ENCODE results near the gene CEP85L. TPM values are rescaled to one million over a fixed set of nuclear protein-coding genes. Genes with fewer than 3 reads are reported as not detected.

The CEP85L gene
- total RNA-seq, 1 donor from 2014 or later = 51.5 TPM

DNA sequence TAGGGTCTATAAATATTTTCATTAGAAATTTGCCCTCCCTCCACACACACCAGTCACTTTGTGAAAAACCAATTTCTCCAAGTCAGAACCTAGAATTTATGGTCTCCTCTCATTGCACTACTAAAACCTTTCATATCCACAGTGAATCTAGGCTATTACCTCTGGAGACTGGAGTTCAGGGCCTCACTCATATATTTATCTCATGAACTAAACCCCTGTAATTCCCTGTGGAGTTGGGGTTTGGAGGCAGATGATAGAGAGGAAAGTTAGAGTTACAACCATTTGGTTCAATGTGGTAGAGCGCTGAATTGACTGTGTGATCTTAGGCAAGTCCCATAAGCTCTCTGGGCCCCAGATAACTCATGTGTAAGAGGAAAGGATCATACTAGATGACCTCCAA, 18.2 kb upstream of the CEP85L start:
- peak overlapping the region; percentile 52 for H3K27ac Mint-ChIP-seq (ENCODE audit: unreplicated experiment)
- H3K4me1 Mint-ChIP-seq (ENCODE audit: low read depth, unreplicated experiment) = peaks cover 12% of the 10 kb centered on the region
- H3K36me3 Mint-ChIP-seq (ENCODE audit: unreplicated experiment) = no peaks in the 10 kb centered on the region
- DNase-seq = no peak
- H3K27me3 Mint-ChIP-seq (ENCODE audit: unreplicated experiment) = no peaks in the 10 kb centered on the region
- H3K9me3 Mint-ChIP-seq (ENCODE audit: unreplicated experiment) = no peaks in the 10 kb centered on the region
- TF ChIP-seq CTCF (IDR thresholded peaks at IDR 0.05; ENCODE audit: partially characterized antibody, unreplicated experiment) = no peak
- peak overlapping the region; percentile 12 for H3K4me3 Mint-ChIP-seq (ENCODE audit: unreplicated experiment)

GRCh38 chr6:118668761-118669385, 17.5 kb upstream of the CEP85L start:
- TF ChIP-seq CTCF (IDR thresholded peaks at IDR 0.05; ENCODE audit: partially characterized antibody, unreplicated experiment) = no peak
- no peaks in the 10 kb centered on the region for H3K9me3 Mint-ChIP-seq (ENCODE audit: unreplicated experiment)
- no peaks in the 10 kb centered on the region for H3K27me3 Mint-ChIP-seq (ENCODE audit: unreplicated experiment)
- H3K36me3 Mint-ChIP-seq (ENCODE audit: unreplicated experiment) = no peaks in the 10 kb centered on the region
- H3K4me3 Mint-ChIP-seq (ENCODE audit: unreplicated experiment) = no peak overlapping the region
- H3K27ac Mint-ChIP-seq (ENCODE audit: unreplicated experiment) = peak overlapping the region; percentile 52
- DNase-seq = no peak
- peaks cover 12% of the 10 kb centered on the region for H3K4me1 Mint-ChIP-seq (ENCODE audit: low read depth, unreplicated experiment)

DNA sequence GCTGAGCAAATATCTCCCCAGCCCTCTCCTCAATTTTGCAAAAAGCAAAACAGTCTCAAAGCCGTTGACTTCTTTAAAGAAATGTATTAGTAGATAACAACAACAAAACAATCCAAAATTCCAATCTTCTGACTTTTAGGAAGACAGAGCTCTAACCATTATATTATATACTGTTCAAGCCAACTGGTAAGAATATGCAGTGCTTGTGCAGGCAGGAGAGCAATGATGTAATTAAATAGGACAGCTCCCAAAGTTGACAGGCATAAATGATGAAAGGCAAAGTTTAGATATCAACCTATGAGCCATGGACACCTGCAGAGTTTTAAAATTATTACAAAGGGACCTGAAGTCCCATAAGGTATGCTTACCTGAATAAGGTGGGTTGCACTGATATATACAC, 16.6 kb upstream of the CEP85L start:
- no peak overlapping the region for H3K4me3 Mint-ChIP-seq (ENCODE audit: unreplicated experiment)

GRCh38 chr6:118665011-118665410, 13.6 kb upstream of the CEP85L start:
- H3K36me3 Mint-ChIP-seq (ENCODE audit: unreplicated experiment) = no peaks in the 10 kb centered on the region
- H3K4me3 Mint-ChIP-seq (ENCODE audit: unreplicated experiment) = no peak overlapping the region
- H3K27ac Mint-ChIP-seq (ENCODE audit: unreplicated experiment) = no peak overlapping the region
- TF ChIP-seq CTCF (IDR thresholded peaks at IDR 0.05; ENCODE audit: partially characterized antibody, unreplicated experiment) = no peak
- DNase-seq = no peak
- H3K27me3 Mint-ChIP-seq (ENCODE audit: unreplicated experiment) = no peaks in the 10 kb centered on the region
- H3K9me3 Mint-ChIP-seq (ENCODE audit: unreplicated experiment) = peaks cover 1% of the 10 kb centered on the region
- peaks cover 15% of the 10 kb centered on the region for H3K4me1 Mint-ChIP-seq (ENCODE audit: low read depth, unreplicated experiment)

More for the DNA sequence above, 16.6 kb upstream of the CEP85L start:
- no peak for TF ChIP-seq CTCF (IDR thresholded peaks at IDR 0.05; ENCODE audit: partially characterized antibody, unreplicated experiment)
- Mint-ChIP-seq H3K36me3 (ENCODE audit: unreplicated experiment) (no peaks in the 10 kb centered on the region), H3K9me3 (ENCODE audit: unreplicated experiment) (no peaks in the 10 kb centered on the region), H3K27ac (ENCODE audit: unreplicated experiment) (no peak overlapping the region), H3K4me1 (ENCODE audit: low read depth, unreplicated experiment) (peaks cover 12% of the 10 kb centered on the region), H3K27me3 (ENCODE audit: unreplicated experiment) (no peaks in the 10 kb centered on the region)
- DNase-seq = no peak

Data from glutamatergic neuron (in vitro differentiated cells).